Measurements from ENCODE around the gene PGF. TPM values are rescaled to one million over a fixed set of nuclear protein-coding genes. Genes with fewer than 3 reads are reported as not detected.

The PGF gene
- total and polyA plus RNA-seq, 2 of the 13 experiments (the other 11 are each of a cell fraction or from before 2014, with no cell fraction given): 10.7 to 27.5 TPM

DNA sequence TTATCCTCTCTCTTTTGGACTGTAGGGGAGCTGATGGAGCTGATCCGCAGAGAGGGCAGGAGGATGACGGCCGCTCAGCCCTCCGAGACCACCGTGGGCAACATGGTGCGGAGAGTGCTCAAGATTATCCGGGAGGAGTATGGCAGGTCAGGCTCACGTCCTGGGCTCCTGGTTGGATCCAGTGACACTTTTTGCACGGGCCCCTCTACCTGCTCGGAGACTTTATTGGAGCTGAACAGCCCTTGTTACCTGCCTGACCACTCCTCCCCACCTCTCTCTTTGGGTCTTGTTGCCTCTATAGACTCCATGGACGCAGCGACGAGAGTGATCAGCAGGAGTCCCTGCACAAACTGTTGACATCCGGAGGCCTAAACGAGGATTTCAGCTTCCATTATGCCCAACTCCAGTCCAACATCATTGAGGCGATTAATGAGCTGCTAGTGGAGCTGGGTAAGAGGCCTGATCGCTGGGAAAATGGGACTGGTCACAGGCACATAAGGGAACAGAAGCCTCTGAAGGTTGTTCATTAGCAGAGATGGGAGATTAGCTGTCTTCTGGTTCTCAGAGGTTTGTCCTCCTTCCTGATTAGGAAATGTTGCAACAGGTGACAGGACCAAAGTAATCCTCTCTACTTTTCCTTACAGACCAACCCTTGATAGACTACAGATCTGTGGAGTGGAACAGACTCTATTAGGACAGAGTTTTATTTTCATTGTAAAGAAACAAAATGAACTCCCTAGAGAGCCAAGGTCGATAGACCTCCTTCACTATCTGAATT lies 48.0 kb upstream of the PGF start (continued):
- TF ChIP-seq ZNF264 (CRISPR knock-in tag; IDR thresholded peaks at IDR 0.05): no peak
- TF ChIP-seq GTF3A (CRISPR knock-in tag; conservative IDR thresholded peaks at IDR 0.05): no peak
- TF ChIP-seq CTCF (CRISPR knock-in tag; IDR thresholded peaks at IDR 0.05): no peak
- TF ChIP-seq ZNF318 (CRISPR knock-in tag; IDR thresholded peaks at IDR 0.05): peak; percentile 48; the same call in 1 of the 2 replicates
- TF ChIP-seq, protein P1, sequence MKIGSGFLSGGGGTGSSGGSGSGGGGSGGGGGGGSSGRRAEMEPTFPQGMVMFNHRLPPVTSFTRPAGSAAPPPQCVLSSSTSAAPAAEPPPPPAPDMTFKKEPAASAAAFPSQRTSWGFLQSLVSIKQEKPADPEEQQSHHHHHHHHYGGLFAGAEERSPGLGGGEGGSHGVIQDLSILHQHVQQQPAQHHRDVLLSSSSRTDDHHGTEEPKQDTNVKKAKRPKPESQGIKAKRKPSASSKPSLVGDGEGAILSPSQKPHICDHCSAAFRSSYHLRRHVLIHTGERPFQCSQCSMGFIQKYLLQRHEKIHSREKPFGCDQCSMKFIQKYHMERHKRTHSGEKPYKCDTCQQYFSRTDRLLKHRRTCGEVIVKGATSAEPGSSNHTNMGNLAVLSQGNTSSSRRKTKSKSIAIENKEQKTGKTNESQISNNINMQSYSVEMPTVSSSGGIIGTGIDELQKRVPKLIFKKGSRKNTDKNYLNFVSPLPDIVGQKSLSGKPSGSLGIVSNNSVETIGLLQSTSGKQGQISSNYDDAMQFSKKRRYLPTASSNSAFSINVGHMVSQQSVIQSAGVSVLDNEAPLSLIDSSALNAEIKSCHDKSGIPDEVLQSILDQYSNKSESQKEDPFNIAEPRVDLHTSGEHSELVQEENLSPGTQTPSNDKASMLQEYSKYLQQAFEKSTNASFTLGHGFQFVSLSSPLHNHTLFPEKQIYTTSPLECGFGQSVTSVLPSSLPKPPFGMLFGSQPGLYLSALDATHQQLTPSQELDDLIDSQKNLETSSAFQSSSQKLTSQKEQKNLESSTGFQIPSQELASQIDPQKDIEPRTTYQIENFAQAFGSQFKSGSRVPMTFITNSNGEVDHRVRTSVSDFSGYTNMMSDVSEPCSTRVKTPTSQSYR (CRISPR knock-in tag; IDR thresholded peaks at IDR 0.05; ENCODE audit: borderline replicate concordance): no peak
- TF ChIP-seq ZNF543 (CRISPR knock-in tag; IDR thresholded peaks at IDR 0.05): no peak
- no peak for TF ChIP-seq DR1 (CRISPR knock-in tag; IDR thresholded peaks at IDR 0.05)
- TF ChIP-seq, protein P2, sequence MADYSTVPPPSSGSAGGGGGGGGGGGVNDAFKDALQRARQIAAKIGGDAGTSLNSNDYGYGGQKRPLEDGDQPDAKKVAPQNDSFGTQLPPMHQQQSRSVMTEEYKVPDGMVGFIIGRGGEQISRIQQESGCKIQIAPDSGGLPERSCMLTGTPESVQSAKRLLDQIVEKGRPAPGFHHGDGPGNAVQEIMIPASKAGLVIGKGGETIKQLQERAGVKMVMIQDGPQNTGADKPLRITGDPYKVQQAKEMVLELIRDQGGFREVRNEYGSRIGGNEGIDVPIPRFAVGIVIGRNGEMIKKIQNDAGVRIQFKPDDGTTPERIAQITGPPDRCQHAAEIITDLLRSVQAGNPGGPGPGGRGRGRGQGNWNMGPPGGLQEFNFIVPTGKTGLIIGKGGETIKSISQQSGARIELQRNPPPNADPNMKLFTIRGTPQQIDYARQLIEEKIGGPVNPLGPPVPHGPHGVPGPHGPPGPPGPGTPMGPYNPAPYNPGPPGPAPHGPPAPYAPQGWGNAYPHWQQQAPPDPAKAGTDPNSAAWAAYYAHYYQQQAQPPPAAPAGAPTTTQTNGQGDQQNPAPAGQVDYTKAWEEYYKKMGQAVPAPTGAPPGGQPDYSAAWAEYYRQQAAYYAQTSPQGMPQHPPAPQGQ (CRISPR knock-in tag; IDR thresholded peaks at IDR 0.05; ENCODE audit: borderline replicate concordance): no peak
